Liver (tissue), 3 donors: Measurements from ENCODE around the gene USP16.

ENCODE experiments used
- CTCF ChIP-seq: fragments of 150-350 bp; IDR thresholded peaks from 2 replicates; pipeline ENCODE4 v1.5.1; 2017; ENCODE audit warnings: improper control_type of control experiment, low read depth, low read length; ENCODE audit not compliant: missing input control
- EGR1 ChIP-seq, 2 donors: IDR thresholded peaks; 2 replicates each; pipeline ENCODE4 v1.6.1; 2016 to 2018; ENCODE audit warnings: antibody characterized with exemption in 2 of 2, low read depth in 2 of 2
- SP1 ChIP-seq: IDR thresholded peaks from 2 replicates; pipeline ENCODE4 v1.6.1; 2018; ENCODE audit warnings: antibody characterized with exemption, mild to moderate bottlenecking
- TAF1 ChIP-seq: conservative IDR thresholded peaks from 2 replicates; pipeline ENCODE4 v1.6.1; 2016; ENCODE audit warnings: antibody characterized with exemption, mild to moderate bottlenecking
- donor health status: healthy.
- donor health status: healthy.

GRCh38 chr21:28991861-28992525 is 32.5 kb upstream of the USP16 start:
- no peak for TF ChIP-seq EGR1 (IDR thresholded peaks at IDR 0.05; ENCODE audit: low read depth in 2 of 2)
- TF ChIP-seq CTCF = no peak
- no peak for TF ChIP-seq TAF1
- no peak for TF ChIP-seq SP1
